ENCODE results near the gene FGF12. TPM values are rescaled to one million over a fixed set of nuclear protein-coding genes. Genes with fewer than 3 reads are reported as not detected.

The FGF12 gene
- total RNA-seq, 1 experiment from 2014 or later: 0.07 TPM

- RAD21 ChIA-PET (ENCODE audit: low non-redundant PET in 1 of 2, low total read pairs in 2 of 2, uncharacterized antibody in 2 of 2, unreplicated experiment in 2 of 2): no interaction called here
- H3K9me2 ChIP-seq (ENCODE audit: insufficient read depth): no peaks in the 10 kb centered on the region
- no peaks in the 10 kb centered on the region for H3K9me3 ChIP-seq (ENCODE audit: control insufficient read depth in 1 of 2, insufficient read depth in 1 of 2, low read depth in 1 of 2, low read length in 2 of 2)
- BruUV-seq (replicated peaks): no TSS peak
- no peak overlapping the region for H3K4me2 ChIP-seq (ENCODE audit: low read length)
- H3K36me3 ChIP-seq (ENCODE audit: control insufficient read depth in 1 of 2, insufficient read depth in 2 of 2, low read length in 2 of 2): no peaks in the 10 kb centered on the region
- CTCF ChIA-PET: no interaction called here
- TF ChIP-seq EZH2 (IDR thresholded peaks at IDR 0.05) (no peak), EGR1 (IDR thresholded peaks at IDR 0.05; ENCODE audit: low read depth) (no peak), JUND (IDR thresholded peaks at IDR 0.05) (no peak), SRF (IDR thresholded peaks at IDR 0.05; ENCODE audit: low read depth) (no peak), TCF7L2 (IDR thresholded peaks at IDR 0.05; ENCODE audit: borderline replicate concordance, extremely low read depth, insufficient read depth, insufficient read length) (no peak), POLR2AphosphoS5 (IDR thresholded peaks at IDR 0.05; ENCODE audit: low read depth, low read length) (no peak), CTCF (IDR thresholded peaks at IDR 0.05 in 2 of 3, conservative IDR thresholded peaks at IDR 0.05 in 1 of 3; ENCODE audit: borderline replicate concordance in 1 of 3, insufficient read depth in 1 of 3, low read depth in 2 of 3, low read length in 2 of 3) (no peak), POLR2A (IDR thresholded peaks at IDR 0.05; ENCODE audit: borderline replicate concordance, extremely low read depth, insufficient read depth, insufficient read length) (no peak), ZFX (IDR thresholded peaks at IDR 0.05) (no peak), ZBTB33 (IDR thresholded peaks at IDR 0.05; ENCODE audit: extremely low read depth, insufficient replicate concordance, low read length) (no peak), EZH2phosphoT487 (IDR thresholded peaks at IDR 0.05; ENCODE audit: borderline replicate concordance) (no peak)
- DNase-seq (ENCODE audit: low read depth, low spot score) (no peak), ATAC-seq (no peak)
- no peak overlapping the region for H3K4me3 ChIP-seq (replicated peaks in 1 of 2; ENCODE audit: low read depth in 1 of 2, low read length in 2 of 2)
- intact Hi-C loops (cut with micrococcal nuclease): no loop called here
- H3K27me3 ChIP-seq (ENCODE audit: insufficient read depth, low read length): peaks cover 25% of the 10 kb centered on the region; the same call in 1 of the 2 replicates
- H3K79me2 ChIP-seq (ENCODE audit: insufficient read depth, low read length): no peaks in the 10 kb centered on the region
- no peak overlapping the region for H3K9ac ChIP-seq (ENCODE audit: low read length)
- H2AFZ ChIP-seq (ENCODE audit: low read depth, low read length, poor library complexity, severe bottlenecking): no peak overlapping the region
- no peaks in the 10 kb centered on the region for H4K20me1 ChIP-seq (ENCODE audit: insufficient read depth)
- POLR2A ChIA-PET: no interaction called here
- no peak overlapping the region for H3K27ac ChIP-seq (ENCODE audit: low read depth, low read length)
- no peaks in the 10 kb centered on the region for H3K4me1 ChIP-seq (ENCODE audit: control insufficient read depth in 1 of 2, insufficient read depth in 2 of 2, low read length in 2 of 2)
Observed at GRCh38 chr3:192710366-192710765, 17.0 kb downstream of the FGF12 start.
